GM11168 (cell line): ENCODE results near the gene HSPA12B.

Experiments
- in situ Hi-C: fragments of 300-500 bp; cut with MboI; formaldehyde crosslinking; loops from one replicate; pipeline ENCODE4 v1.12.0; 2022; ENCODE audit warnings: low sequenced_read_pairs; ENCODE audit not compliant: unreplicated experiment

The HSPA12B gene

GRCh38 chr20:3702611-3703391, 29.7 kb upstream of the HSPA12B start:
- in situ Hi-C loops: no loop called here

GRCh38 chr20:3704087-3704486, 28.4 kb upstream of the HSPA12B start:
- in situ Hi-C loops: no loop called here

DNA sequence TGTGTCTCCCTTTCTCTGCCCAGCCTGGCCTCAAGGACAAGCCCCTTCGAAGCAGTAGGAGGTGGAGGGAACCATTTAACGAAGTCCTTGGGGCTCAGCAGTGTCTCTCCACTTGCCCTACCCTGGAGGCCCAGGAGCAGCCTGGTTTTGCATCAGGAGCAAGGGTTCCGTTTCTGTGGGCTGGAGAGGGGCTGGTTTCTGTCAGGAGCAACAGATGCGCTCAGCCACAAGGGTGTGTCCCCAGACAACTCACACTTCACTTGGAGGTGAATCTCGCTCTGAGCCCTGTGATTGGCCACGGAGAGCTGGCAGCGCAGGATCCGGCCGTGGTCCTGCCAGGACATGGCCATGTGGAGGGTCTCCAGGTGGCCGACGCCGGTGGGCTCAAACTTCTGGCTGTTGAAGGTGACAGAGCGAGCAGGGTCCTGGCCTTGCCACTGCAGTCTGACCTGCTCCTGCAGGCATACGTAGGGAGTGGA, 27.0 kb upstream of the HSPA12B start:
- in situ Hi-C loops: no loop called here

DNA sequence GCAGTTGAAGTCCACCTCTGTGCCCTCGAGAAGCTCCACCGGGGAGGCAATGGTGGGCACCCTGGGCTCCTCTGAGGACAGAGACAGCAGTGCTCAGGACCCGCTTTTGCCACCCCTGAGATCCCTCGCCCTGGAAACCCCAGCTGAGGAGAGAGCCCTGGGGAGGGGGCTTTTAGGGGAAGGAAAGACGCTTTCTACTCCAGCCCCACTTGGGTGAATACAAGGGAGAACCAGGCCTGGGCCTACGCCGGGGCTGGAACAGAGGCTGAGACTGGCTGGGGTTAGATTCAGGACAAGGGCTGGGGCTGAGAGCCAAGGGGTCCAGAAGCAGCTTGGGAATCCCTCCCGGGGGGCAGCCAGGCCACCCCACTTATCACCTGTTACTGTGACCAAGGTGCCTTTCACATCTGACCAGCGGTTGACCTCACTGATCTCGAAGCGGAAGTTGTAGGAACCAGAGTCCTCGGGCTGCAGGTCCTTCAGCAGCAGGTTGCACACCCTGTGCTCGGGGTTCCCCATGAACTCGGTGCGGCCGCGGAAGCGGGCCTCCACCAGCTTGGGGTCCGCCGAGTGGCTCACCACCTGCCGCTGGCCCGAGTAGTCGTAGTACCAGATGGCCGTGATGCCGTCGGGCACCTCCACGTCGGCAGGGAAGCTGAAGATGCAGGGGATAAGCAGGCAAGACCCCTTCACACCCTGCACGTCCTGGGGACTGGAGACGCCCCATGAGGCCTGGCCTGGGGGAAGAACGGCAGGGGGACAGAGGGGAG, 26.3 kb upstream of the HSPA12B start:
- in situ Hi-C loops: no loop called here

GRCh38 chr20:3706774-3707507, 25.5 kb upstream of the HSPA12B start:
- in situ Hi-C loops: no loop called here

- in situ Hi-C loops: no loop called here
These were observed 25.0 kb upstream of the HSPA12B start for GRCh38 chr20:3707508-3707899.

DNA sequence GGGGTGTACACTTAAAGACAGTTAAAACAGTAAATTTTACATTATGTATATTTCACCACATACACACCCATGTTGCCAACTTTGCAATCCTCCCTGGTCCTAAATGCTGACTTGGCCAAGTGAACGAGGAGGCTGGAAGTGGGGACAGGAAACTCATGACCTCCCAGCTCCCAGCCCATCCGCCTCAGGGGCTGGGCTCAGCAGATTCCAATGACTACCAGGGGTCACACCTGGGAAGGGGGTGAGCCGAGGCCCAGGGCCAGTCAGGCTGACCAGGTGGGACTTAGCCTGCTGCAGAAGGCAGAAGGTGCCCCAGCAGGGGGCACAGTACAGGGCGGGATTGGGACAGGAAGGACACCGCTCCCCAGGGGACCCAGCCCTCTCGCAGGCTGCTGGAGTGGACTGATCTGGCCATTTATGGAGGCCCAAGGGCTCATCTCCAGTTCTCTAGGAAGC, 22.4 kb upstream of the HSPA12B start:
- in situ Hi-C loops: loop anchor here (10.0 kb wide), 1 partner anchor 1015 kb away; the partner anchor contains the start of gene PRND

DNA sequence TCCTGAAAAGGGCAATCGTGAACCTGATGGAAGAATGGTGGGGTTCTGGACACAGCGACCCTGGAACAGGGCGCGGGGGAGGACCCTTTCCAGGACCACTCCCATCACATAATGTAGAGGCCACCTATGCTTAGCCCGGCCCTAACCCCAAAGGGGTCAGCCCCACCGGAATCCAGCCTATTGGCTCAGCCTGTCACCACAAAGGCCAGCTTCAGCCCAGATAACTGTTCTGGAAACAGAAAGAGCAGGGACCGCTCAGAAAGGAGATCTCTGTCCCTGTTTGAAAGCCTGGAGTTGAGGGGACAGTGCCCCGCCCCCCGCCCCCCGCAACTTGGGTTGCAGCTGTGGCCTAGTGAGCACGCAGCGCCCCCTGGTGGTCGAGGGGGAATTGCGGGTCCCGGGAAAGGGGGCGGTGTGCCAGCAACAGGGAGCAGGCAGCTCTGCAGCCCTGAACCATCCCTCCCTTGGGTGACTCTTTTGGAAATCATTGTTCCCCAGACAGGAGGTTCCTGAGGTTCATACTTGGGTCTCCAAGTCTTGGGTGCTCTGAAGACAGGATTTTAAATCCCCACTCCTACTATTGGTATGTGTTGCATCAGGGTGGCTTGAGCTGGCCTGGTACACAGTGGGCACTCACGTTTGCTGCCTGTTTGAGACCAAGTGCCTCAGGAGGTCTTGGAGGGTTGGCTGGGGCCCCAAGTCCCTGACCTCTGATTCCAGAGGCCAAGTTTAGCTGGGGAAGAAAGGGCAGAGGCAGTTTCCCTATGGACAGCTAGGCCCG, 21.6 kb upstream of the HSPA12B start:
- in situ Hi-C loops: loop anchor here (10.0 kb wide), 1 partner anchor 1014 kb away; the partner anchor contains the start of gene PRND

DNA sequence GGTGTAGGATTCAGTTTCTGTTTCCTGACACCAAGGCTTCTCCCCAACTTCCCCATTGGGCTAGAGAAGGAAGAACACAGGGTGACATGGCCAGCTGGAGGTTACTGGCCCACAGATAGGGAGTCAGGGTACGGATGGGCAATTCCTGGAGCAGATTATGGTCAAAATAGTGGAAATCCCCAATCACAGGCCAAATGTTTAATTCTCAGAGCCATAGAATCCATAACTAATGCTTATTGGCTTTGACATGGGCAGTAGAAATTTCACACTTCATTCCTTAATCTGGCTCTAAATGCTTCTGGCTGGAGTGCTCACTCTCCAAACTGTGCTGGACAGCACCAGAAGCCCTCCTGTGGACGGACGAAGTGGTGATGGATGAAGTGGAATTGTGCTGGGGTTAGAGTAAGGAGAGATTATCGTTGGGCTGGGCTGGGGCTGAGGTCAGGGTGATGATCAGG, 21.0 kb upstream of the HSPA12B start:
- in situ Hi-C loops: loop anchor here (10.0 kb wide), 1 partner anchor 1013 kb away; the partner anchor contains the start of gene PRND

DNA sequence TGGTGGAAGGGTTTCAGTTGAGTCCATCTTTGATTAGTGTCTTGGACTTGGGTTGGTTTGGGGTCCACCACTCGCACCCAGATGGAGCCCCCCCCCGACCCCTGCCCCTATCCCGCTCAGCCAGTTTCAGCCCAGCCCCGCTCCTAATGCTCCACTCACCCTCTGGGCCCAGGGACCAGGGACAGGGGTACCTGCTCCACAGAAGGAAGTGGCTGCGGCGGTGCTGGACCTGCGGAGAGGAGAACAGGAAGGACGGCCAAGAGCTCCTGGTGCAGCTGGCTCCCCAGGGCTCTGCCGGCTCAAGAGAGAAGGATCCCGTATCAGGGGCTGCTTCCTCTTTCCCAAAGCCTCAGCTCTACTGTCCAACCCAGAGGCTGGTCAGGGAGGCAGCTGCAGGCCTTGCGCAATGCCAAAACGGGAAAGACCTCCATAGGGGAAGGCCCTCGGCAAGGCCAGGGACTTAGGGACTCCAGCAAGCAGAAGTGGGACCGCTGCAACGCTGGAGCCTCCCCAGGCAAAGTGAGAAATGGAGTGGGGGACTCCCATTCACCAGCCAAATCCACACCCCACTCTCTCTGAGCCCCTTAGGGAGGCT, 20.1 kb upstream of the HSPA12B start, which contains the start of gene SIGLEC1:
TSS of gene SIGLEC1 (minus strand) at position 322 of the 595 bp plus-strand sequence. CDS start 5,472 bp downstream, outside the sequence.
- in situ Hi-C loops: loop anchor here (10.0 kb wide), 1 partner anchor 1012 kb away; the partner anchor contains the start of gene PRND

DNA sequence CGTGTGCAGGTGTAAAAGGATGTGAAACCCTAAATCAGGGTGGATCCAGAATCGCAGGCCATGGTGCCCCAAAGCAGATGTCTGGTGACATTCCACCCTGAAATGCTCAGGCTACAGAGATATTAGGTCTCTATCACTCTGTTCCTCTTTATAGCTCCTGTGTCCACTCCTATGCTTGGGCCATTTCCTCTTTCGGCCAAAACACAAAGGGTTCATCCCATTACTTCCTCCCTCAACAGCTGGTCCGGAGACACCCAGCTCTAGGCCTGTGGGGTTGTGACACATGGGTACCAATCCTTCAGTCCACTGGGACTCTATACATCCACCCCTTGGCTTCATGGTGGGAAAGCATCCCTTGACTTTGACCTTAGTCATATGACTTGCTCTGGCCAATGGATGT, 18.4 kb upstream of the HSPA12B start:
- in situ Hi-C loops: loop anchor here (10.0 kb wide), 1 partner anchor 1011 kb away; the partner anchor contains the start of gene PRND

DNA sequence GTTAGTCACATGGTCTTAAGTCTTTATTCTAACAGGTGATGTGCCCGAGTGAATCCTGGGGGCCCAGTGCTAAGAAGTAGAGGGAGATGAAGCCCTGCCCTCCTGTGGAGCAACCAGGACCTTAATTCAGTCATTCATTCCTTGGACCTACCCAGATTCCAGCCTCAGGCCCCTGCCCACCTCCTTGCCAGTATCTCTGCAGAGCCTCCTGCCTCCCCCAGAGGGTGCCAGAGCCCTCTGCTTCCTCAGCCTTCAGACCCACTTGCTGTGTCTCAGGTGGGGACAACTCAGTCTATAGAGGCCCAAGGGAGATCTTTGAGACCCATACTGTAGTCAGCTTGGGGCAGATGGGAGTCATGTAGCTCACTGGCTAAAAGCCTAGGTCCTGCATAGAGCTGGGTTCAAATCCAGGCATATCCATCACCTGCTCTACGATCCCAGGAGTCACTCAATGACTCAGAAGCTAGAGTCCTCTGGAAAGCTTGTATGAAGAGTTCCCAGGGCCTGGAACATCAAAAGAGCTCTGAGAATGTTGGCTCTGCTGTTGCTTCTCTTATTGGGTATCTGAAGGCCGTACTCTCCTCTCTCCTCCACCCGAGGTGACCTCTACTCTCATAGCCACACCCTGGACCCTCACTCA, 16.2 kb upstream of the HSPA12B start:
- in situ Hi-C loops: loop anchor here (10.0 kb wide), 1 partner anchor 1008 kb away; the partner anchor contains the start of gene PRND

GRCh38 chr20:3719046-3719445, 13.4 kb upstream of the HSPA12B start:
- in situ Hi-C loops: loop anchor here (10.0 kb wide), 1 partner anchor 1006 kb away; the partner anchor contains the start of gene PRND

DNA sequence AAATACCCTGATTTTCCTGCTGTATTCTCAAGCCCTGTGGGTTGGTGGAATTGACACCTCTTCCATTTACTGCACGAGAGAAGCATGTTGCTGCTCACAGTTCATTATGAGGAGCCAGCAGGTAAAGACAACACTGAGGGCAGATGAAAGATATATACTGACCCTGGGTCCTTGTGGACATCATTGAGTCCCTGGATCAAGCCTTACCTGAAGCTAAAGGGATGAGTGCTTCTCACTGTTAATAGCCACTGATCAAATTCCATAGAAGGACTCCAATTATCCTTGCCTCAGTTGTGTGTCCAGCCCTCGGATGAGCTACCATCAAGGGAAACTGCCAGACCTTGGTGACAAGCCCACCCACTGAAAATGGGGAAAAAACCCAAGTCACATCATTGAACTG, 12.4 kb upstream of the HSPA12B start:
- in situ Hi-C loops: no loop called here

GRCh38 chr20:3720626-3721025, 11.9 kb upstream of the HSPA12B start:
- in situ Hi-C loops: no loop called here

- in situ Hi-C loops: no loop called here
These were observed 10.6 kb upstream of the HSPA12B start for GRCh38 chr20:3721912-3722311.

- in situ Hi-C loops: no loop called here
These were observed 9.2 kb upstream of the HSPA12B start for GRCh38 chr20:3723284-3723683.

DNA sequence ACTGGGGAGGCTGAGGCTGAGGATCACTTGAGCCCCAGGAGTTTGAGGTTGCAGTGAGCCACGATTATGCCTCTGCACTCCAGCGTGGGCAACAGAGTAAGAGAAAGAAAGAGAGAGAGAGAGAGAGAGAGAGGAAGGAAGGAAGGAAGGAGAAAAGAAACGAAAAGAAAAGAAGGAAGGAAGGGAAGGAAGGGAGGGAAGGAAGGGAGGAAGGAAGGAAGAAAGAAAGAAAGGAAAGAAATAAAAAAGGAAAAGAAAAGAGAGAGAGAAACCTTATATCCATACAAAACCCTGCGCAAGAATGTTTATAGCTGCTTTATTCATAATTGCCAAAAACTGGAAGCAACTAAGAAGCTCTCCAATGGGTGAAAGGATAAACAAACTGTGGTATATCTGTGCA, 8.1 kb upstream of the HSPA12B start:
- in situ Hi-C loops: no loop called here
